Sigmoid colon (tissue), 7 donors: Measurements from ENCODE around the gene OTOGL. TPM values are rescaled to one million over a fixed set of nuclear protein-coding genes. Genes with fewer than 3 reads are reported as not detected.
A peak's percentile ranks its signal among the peaks of the same experiment; 100 is the strongest.
"Not testable (repeated sequence)": the region's sequence is repeated elsewhere in the genome, so short reads cannot be mapped to it uniquely, and the experiment has no call there.

Experiments used
- DNase-seq: peaks from one replicate; pipeline ENCODE4 v3.0.0-alpha.2; 2019
- H3K27ac ChIP-seq, 4 donors: fragments of 200-600 bp; sonication (generic); one replicate each; pipeline ENCODE4 v1.5.1; 2016 to 2019; ENCODE audit warnings: mild to moderate bottlenecking in 1 of 4
- H3K27me3 ChIP-seq, 3 donors: fragments of 200-600 bp; sonication (generic); one replicate each; pipeline ENCODE4 v1.5.1; 2019; ENCODE audit warnings: mild to moderate bottlenecking in 1 of 3
- H3K36me3 ChIP-seq, 4 donors: fragments of 200-600 bp; sonication (generic); one replicate each; pipeline ENCODE4 v1.5.1; 2016 to 2019
- H3K4me1 ChIP-seq, 4 donors: fragments of 200-600 bp; sonication (generic); one replicate each; pipeline ENCODE4 v1.5.1; 2017 to 2019
- H3K4me3 ChIP-seq, 4 donors: fragments of 200-600 bp; sonication (generic); one replicate each; pipeline ENCODE4 v1.5.1; 2017 to 2019; ENCODE audit warnings: mild to moderate bottlenecking in 2 of 4, moderate library complexity in 1 of 4
- H3K9me3 ChIP-seq, 4 donors: fragments of 200-600 bp in 3 of 4; sonication (generic) in 3 of 4; one replicate each; pipeline versions ENCODE4 v1.5.1 to v1.6.1; 2013 to 2019
- CTCF ChIP-seq, 4 experiments: fragments of 450-650 bp in 3 of 4; fragments of 200-600 bp in 1 of 4; IDR thresholded peaks; one replicate each; pipeline ENCODE4 v1.5.1; 2016 to 2019; ENCODE audit warnings: antibody characterized with exemption in 4 of 4, mild to moderate bottlenecking in 3 of 4, moderate library complexity in 2 of 4
- EP300 ChIP-seq, 4 donors: sonication (generic); formaldehyde crosslinking; IDR thresholded peaks; one replicate each; pipeline ENCODE4 v1.6.1; 2017; ENCODE audit warnings: antibody characterized with exemption in 4 of 4
- POLR2A ChIP-seq, 2 donors: fragments of 450-650 bp; IDR thresholded peaks; one replicate each; pipeline ENCODE4 v1.6.1; 2016; ENCODE audit warnings: antibody characterized with exemption in 2 of 2, mild to moderate bottlenecking in 2 of 2, moderate library complexity in 2 of 2
- POLR2AphosphoS5 ChIP-seq, 4 donors: sonication (generic); formaldehyde crosslinking; IDR thresholded peaks; one replicate each; pipeline ENCODE4 v1.6.1; 2017; ENCODE audit warnings: antibody characterized with exemption in 4 of 4
- WGBS, 2 donors: extraction: QIAGEN DNeasy Blood & Tissue Kit; methylation state at CpG; one replicate each; pipeline ENCODE4 v1.1.7; 2013; 5-methylcytosine and 5-hydroxymethylcytosine counted together
- intact Hi-C: fragments of 100-400 bp; cut with DNase I; formaldehyde crosslinking; loops from one replicate; pipeline ENCODE4 v1.15.1; 2023
- polyA plus RNA-seq, 3 donors: library from polyadenylated mRNA; stranded (reverse); fragments of 200-250 nt; gene quantifications; one replicate each; pipeline ENCODE4 v1.2.3, GENCODE V29; 2013
- total RNA-seq, 4 donors: library from RNA; depleted of rRNA; stranded (reverse); fragments of >200 nt; gene quantifications; one replicate each; pipeline ENCODE4 v1.1.0, GENCODE V29; 2016
- donor health status: healthy with polysubstance abuse.
- donor health status: Bipolar disorder and iron deficiency.
- donor health status: healthy.

Gene OTOGL
- total and polyA plus RNA-seq, 7 donors, result 0.07 to 4.7 (median 0.81) TPM; not detected in 2

DNA sequence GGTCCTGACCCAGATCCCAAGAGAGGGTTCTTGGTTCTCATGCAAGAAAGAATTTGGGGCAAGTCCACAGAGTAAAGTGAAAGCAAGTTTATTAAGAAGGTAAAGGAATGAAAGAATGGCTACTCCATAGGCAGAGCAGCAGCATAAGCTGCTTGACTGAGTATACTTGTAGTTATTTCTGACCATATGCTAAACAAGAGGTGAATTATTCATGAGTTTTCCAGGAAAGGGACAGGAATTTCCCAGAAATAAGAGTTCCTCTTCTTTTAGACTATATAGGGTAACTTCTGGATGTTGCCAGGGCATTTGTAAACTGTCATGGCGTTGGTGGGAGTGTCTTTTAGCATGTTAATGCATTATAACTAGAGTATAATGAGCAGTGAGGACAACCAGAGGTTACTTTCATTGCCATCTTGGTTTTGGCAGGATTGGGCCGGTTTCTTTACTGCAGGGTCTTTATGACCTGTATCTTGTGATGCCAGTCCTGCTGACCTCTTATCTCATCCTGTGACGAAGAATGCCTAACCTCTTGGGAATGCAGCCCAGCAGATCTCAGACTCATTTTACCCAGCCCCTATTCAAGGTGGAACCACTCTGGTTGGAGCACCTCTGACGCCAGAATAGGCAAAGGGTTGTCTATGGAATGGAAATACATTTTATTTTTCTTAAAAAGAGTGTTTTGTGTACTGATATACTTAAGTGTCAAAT is 113.8 kb downstream of the OTOGL start:
- TF ChIP-seq POLR2AphosphoS5 (IDR thresholded peaks at IDR 0.05) (no peak), EP300 (IDR thresholded peaks at IDR 0.05) (no peak), POLR2A (IDR thresholded peaks at IDR 0.05) (no peak), CTCF (IDR thresholded peaks at IDR 0.05) (no peak)
- Histone ChIP-seq H3K27me3 (no peaks in the 10 kb centered on the region), H3K27ac (no peak overlapping the region), H3K36me3 (no peaks in the 10 kb centered on the region), H3K9me3 (no peaks in the 10 kb centered on the region), H3K4me3 (no peak overlapping the region), H3K4me1 (peaks cover 0 to 28% (median 4%) of the 10 kb centered on the region in 4 donors)
- no peak for DNase-seq
- intact Hi-C loops, result no loop called here
- WGBS, 2 donors, result 83 to 86% methylated on average over 4 of the region's 4 CpGs

- no peak for DNase-seq
- intact Hi-C loops, result no loop called here
- Histone ChIP-seq H3K4me3 (no peak overlapping the region), H3K9me3 (no peaks in the 10 kb centered on the region), H3K27ac (no peak overlapping the region), H3K27me3 (no peaks in the 10 kb centered on the region), H3K4me1 (peaks cover 0 to 28% (median 10%) of the 10 kb centered on the region in 4 donors), H3K36me3 (no peaks in the 10 kb centered on the region)
- WGBS, 2 donors, result 68 to 87% methylated on average over 3 of the region's 3 CpGs
- no peak for TF ChIP-seq EP300 (IDR thresholded peaks at IDR 0.05)
- TF ChIP-seq POLR2AphosphoS5 (IDR thresholded peaks at IDR 0.05), result no peak
- TF ChIP-seq POLR2A (IDR thresholded peaks at IDR 0.05), result no peak
- no peak for TF ChIP-seq CTCF (IDR thresholded peaks at IDR 0.05)
Measured at GRCh38 chr12:80213871-80214270, 114.5 kb downstream of the OTOGL start.

DNA sequence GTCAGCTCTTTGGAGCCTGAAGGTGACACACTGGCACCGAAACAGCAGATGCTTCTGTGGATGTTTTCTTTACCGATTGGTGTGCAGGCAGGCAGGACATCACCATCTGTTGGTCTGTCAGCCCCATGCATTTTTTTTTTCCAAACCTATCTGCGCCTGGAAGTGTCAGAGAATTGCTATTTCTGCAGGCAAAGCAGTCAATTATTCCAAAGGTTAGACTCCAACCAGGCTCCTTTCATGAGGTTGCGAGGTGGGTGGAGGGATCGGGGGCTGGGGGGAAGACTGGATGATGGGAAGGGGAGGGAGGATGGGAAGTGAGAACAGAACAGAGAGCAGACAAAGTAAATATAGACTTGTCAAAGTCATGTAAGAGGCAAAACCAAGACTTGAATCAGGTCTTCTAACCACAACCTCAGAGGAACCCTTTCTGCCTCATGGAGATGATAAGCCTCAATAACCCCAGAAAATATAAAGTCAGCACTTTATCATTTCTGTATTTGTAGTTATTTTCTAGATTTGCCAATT is 117.7 kb downstream of the OTOGL start:
- H3K9me3 ChIP-seq, result no peaks in the 10 kb centered on the region
- 73% methylated on average over 5 of the region's 5 CpGs for WGBS, 2 donors
- peaks cover 0 to 40% (median 11%) of the 10 kb centered on the region in 4 donors for H3K4me1 ChIP-seq
- H3K36me3 ChIP-seq, result no peaks in the 10 kb centered on the region
- TF ChIP-seq EP300 (IDR thresholded peaks at IDR 0.05) (no peak), POLR2AphosphoS5 (IDR thresholded peaks at IDR 0.05) (no peak), POLR2A (IDR thresholded peaks at IDR 0.05) (no peak), CTCF (IDR thresholded peaks at IDR 0.05) (no peak)
- H3K4me3 ChIP-seq, result no peak overlapping the region
- no peak overlapping the region for H3K27ac ChIP-seq
- H3K27me3 ChIP-seq, result no peaks in the 10 kb centered on the region
- DNase-seq, result no peak
- intact Hi-C loops, result no loop called here

DNA sequence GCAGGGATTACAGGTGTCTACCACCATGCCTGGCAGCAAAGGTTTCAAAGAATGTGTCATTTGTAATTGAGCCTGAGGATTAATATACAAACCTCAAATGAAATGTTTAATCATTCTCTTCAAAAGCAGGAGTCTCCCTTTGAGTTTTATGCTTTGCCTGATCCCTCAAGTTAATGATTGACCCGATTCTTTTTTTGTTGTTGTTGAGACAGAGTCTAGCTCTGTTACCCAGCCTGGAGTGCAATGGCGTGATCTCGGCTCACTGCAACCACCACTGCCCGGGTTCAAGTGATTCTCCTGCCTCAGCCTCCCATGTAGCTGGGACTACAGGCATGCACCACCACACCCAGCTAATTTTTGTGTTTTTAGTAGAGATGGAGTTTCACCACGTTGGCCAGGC is 119.6 kb downstream of the OTOGL start:
- H3K4me1 ChIP-seq, result peaks cover 0 to 40% (median 11%) of the 10 kb centered on the region in 4 donors
- H3K27ac ChIP-seq, result peak overlapping the region in 3 of 4 donors; percentile 17 to 58 (median 18)
- H3K9me3 ChIP-seq, DNase-seq, H3K36me3 ChIP-seq, H3K4me3 ChIP-seq, intact Hi-C loops, H3K27me3 ChIP-seq: not testable (repeated sequence)
- 20 to 65% methylated on average over 5 of the region's 5 CpGs for WGBS, 2 donors

- WGBS, 2 donors, result 18 to 58% methylated on average over 2 of the region's 2 CpGs
- H3K4me1 ChIP-seq, result peaks cover 0 to 38% (median 11%) of the 10 kb centered on the region in 4 donors
- H3K36me3 ChIP-seq, result no peaks in the 10 kb centered on the region
- H3K27ac ChIP-seq, result peak overlapping the region; percentile 17 to 58 (median 18)
- no peaks in the 10 kb centered on the region for H3K9me3 ChIP-seq
- no peak overlapping the region for H3K4me3 ChIP-seq
- H3K27me3 ChIP-seq, result no peaks in the 10 kb centered on the region
- TF ChIP-seq POLR2A (IDR thresholded peaks at IDR 0.05) (no peak), POLR2AphosphoS5 (IDR thresholded peaks at IDR 0.05) (peak in 2 of 4 donors; percentile 24 to 46)
- intact Hi-C loops, result no loop called here
- no peak for DNase-seq
Measured at GRCh38 chr12:80219345-80219744, 120.0 kb downstream of the OTOGL start.
